GM23338 (cell line): Measurements from ENCODE around the gene NCAPH2. TPM values are rescaled to one million over a fixed set of nuclear protein-coding genes. Genes with fewer than 3 reads are reported as not detected.

Experiments
- ATAC-seq: fragments of 200-7000 bp; cut with Tn5 transposase; 3 replicates; pipeline ENCODE4 v1.9.1; 2020
- DNase-seq: peaks from one replicate; pipeline ENCODE4 v3.0.0-alpha.2; 2015; ENCODE audit warnings: low spot score
- H2AFZ ChIP-seq: fragments of 200-600 bp; sonication (generic); 2 replicates; pipeline ENCODE4 v1.8.0; 2016; ENCODE audit warnings: antibody characterized with exemption, mild to moderate bottlenecking, moderate library complexity
- H3F3A ChIP-seq: fragments of 200-600 bp; sonication (generic); replicated peaks from 2 replicates; pipeline ENCODE4 v1.8.0; 2017; ENCODE audit warnings: antibody characterized with exemption, mixed run types, low read depth
- H3K27ac ChIP-seq: fragments of 200-600 bp; sonication (generic); 2 replicates; pipeline ENCODE4 v1.6.1; 2016; ENCODE audit warnings: low read depth
- H3K27me3 ChIP-seq: fragments of 200-600 bp; sonication (generic); 2 replicates; pipeline ENCODE4 v1.8.0; 2016; ENCODE audit warnings: mild to moderate bottlenecking, mixed run types, moderate library complexity; ENCODE audit not compliant: insufficient read depth
- H3K36me3 ChIP-seq: fragments of 200-600 bp; sonication (generic); 2 replicates; pipeline ENCODE4 v1.8.0; 2016; ENCODE audit warnings: mild to moderate bottlenecking; ENCODE audit not compliant: insufficient read depth
- H3K4me1 ChIP-seq: fragments of 200-600 bp; sonication (generic); 2 replicates; pipeline ENCODE4 v1.8.0; 2016; ENCODE audit warnings: mild to moderate bottlenecking, moderate library complexity; ENCODE audit not compliant: insufficient read depth
- H3K4me2 ChIP-seq: fragments of 200-600 bp; sonication (generic); 2 replicates; pipeline ENCODE4 v1.7.1; 2017; ENCODE audit warnings: mixed run types
- H3K4me3 ChIP-seq: fragments of 200-600 bp; sonication (generic); 2 replicates; pipeline ENCODE4 v1.6.1; 2016; ENCODE audit warnings: mixed run types
- H3K79me2 ChIP-seq: fragments of 200-600 bp; sonication (generic); replicated peaks from 2 replicates; pipeline ENCODE4 v1.8.0; 2017; ENCODE audit warnings: mild to moderate bottlenecking; ENCODE audit not compliant: insufficient read depth
- H3K9me2 ChIP-seq: fragments of 200-600 bp; sonication (generic); 2 replicates; pipeline ENCODE4 v1.8.0; 2017; ENCODE audit not compliant: insufficient read depth
- H4K20me1 ChIP-seq: fragments of 200-600 bp; sonication (generic); replicated peaks from 2 replicates; pipeline ENCODE4 v1.8.0; 2017; ENCODE audit warnings: mild to moderate bottlenecking; ENCODE audit not compliant: insufficient read depth
- H3K27ac Mint-ChIP-seq: 2 replicates; pipeline ENCODE4 v1.8.0; 2020; ENCODE audit warnings: inconsistent platforms, mild to moderate bottlenecking, moderate library complexity, mixed read lengths
- H3K27me3 Mint-ChIP-seq: 3 replicates; pipeline ENCODE4 v1.8.0; 2022; ENCODE audit warnings: low read depth, mild to moderate bottlenecking, moderate library complexity, mixed read lengths, inconsistent platforms; ENCODE audit not compliant: insufficient read depth, poor library complexity
- H3K36me3 Mint-ChIP-seq: 3 replicates; pipeline ENCODE4 v1.8.0; 2021; ENCODE audit warnings: low read depth, mild to moderate bottlenecking, inconsistent platforms, moderate library complexity, mixed read lengths
- H3K4me1 Mint-ChIP-seq: 3 replicates; pipeline ENCODE4 v1.8.0; 2020; ENCODE audit warnings: mild to moderate bottlenecking, inconsistent platforms, mixed read lengths
- H3K4me3 Mint-ChIP-seq: 3 replicates; pipeline ENCODE4 v1.8.0; 2021; ENCODE audit warnings: moderate library complexity, mild to moderate bottlenecking, inconsistent platforms, mixed read lengths
- H3K9me3 Mint-ChIP-seq: 3 replicates; pipeline ENCODE4 v1.8.0; 2020; ENCODE audit warnings: moderate library complexity, mild to moderate bottlenecking, inconsistent platforms, mixed read lengths
- CREB1 ChIP-seq: fragments of 250-450 bp; sonication (Bioruptor Pico); IDR thresholded peaks from 2 replicates; pipeline ENCODE4 v1.5.0; 2020; ENCODE audit warnings: low read depth, mild to moderate bottlenecking, moderate library complexity
- ETS1 ChIP-seq: IDR thresholded peaks from 2 replicates; pipeline ENCODE4 v1.6.1; 2016; ENCODE audit warnings: antibody characterized with exemption
- EZH2 ChIP-seq: fragments of 200-600 bp; sonication (generic); IDR thresholded peaks from one replicate; pipeline ENCODE4 v1.8.0; 2017; ENCODE audit warnings: antibody characterized with exemption, mild to moderate bottlenecking, low read depth; ENCODE audit not compliant: unreplicated experiment
- EZH2phosphoT487 ChIP-seq: fragments of 200-600 bp; sonication (generic); IDR thresholded peaks from one replicate; pipeline ENCODE4 v1.8.1; 2018; ENCODE audit warnings: antibody characterized with exemption; ENCODE audit not compliant: unreplicated experiment
- NANOG ChIP-seq: IDR thresholded peaks from 2 replicates; pipeline ENCODE4 v1.6.1; 2016; ENCODE audit warnings: antibody characterized with exemption, borderline replicate concordance
- POLR2AphosphoS5 ChIP-seq: IDR thresholded peaks from 2 replicates; pipeline ENCODE4 v1.6.1; 2016; ENCODE audit warnings: antibody characterized with exemption, low read depth
- STAT1 ChIP-seq: IDR thresholded peaks from one replicate; pipeline ENCODE4 v1.6.1; 2016; ENCODE audit warnings: antibody characterized with exemption; ENCODE audit not compliant: unreplicated experiment
- ZNF114 ChIP-seq: fragments of 250-450 bp; sonication (Bioruptor Pico); IDR thresholded peaks from 2 replicates; pipeline ENCODE4 v1.5.0; 2020; ENCODE audit warnings: mild to moderate bottlenecking, moderate library complexity
- ZNF331 ChIP-seq: fragments of 250-450 bp; sonication (Bioruptor Pico); IDR thresholded peaks from 2 replicates; pipeline ENCODE4 v1.5.0; 2020; ENCODE audit warnings: low read depth, mild to moderate bottlenecking, moderate library complexity
- polyA plus RNA-seq: library from polyadenylated mRNA; unstranded; fragments of >200 nt; fragmentation: Nextera tagmentation; extraction: Ambion mirVana; gene quantifications from 2 replicates; pipeline ENCODE4 v1.2.1, GENCODE V29; 2016
- total RNA-seq: library from RNA; depleted of rRNA; stranded (reverse); fragments of >200 nt; shearing (Covaris generic); gene quantifications from 2 replicates; pipeline ENCODE4 v1.2.3, GENCODE V29; 2014

The NCAPH2 gene
- total and polyA plus RNA-seq, 2 experiments from 2014 or later, result 52.2 to 76.1 TPM

GRCh38 chr22:50507991-50508884 is at the start of gene NCAPH2 (continued):
- TF ChIP-seq STAT1, result no peak

GRCh38 chr22:50459016-50459415 is 49.0 kb upstream of the NCAPH2 start:
- Histone ChIP-seq H3K79me2 (no peaks in the 10 kb centered on the region), H3F3A (0 out of 2 replicates have a peak, but pooled peaks cover 3% of the 10 kb centered on the region), H3K4me1 (no peaks in the 10 kb centered on the region), H3K27me3 (no peaks in the 10 kb centered on the region), H2AFZ (no peak overlapping the region), H3K4me2 (no peak overlapping the region), H3K9me2 (no peaks in the 10 kb centered on the region), H4K20me1 (peaks cover 6% of the 10 kb centered on the region), H3K36me3 (no peaks in the 10 kb centered on the region), H3K27ac (no peak overlapping the region), H3K4me3 (no peak overlapping the region)
- Mint-ChIP-seq H3K27ac (no peak overlapping the region), H3K4me3 (no peak overlapping the region), H3K27me3 (peaks cover 10% of the 10 kb centered on the region), H3K36me3 (peaks cover 52% of the 10 kb centered on the region), H3K4me1 (no peaks in the 10 kb centered on the region; the same call in 2 of the 3 replicates), H3K9me3 (no peaks in the 10 kb centered on the region)
- TF ChIP-seq ZNF331 (CRISPR knock-in tag) (no peak), EZH2phosphoT487 (no peak), POLR2AphosphoS5 (no peak), EZH2 (no peak), ETS1 (no peak), CREB1 (CRISPR knock-in tag) (no peak), ZNF114 (CRISPR knock-in tag) (no peak), NANOG (no peak), STAT1 (no peak)
- ATAC-seq, result no peak
- no peak for DNase-seq

- TF ChIP-seq ZNF331 (CRISPR knock-in tag), result no peak
- TF ChIP-seq STAT1, result no peak
- Histone ChIP-seq H3K36me3 (no peaks in the 10 kb centered on the region), H4K20me1 (peaks cover 6% of the 10 kb centered on the region), H3K79me2 (no peaks in the 10 kb centered on the region), H2AFZ (no peak overlapping the region), H3F3A (0 out of 2 replicates have a peak, but pooled peaks cover 3% of the 10 kb centered on the region), H3K27ac (no peak overlapping the region), H3K4me1 (no peaks in the 10 kb centered on the region), H3K4me3 (no peak overlapping the region), H3K4me2 (no peak overlapping the region), H3K27me3 (no peaks in the 10 kb centered on the region), H3K9me2 (no peaks in the 10 kb centered on the region)
- no peaks in the 10 kb centered on the region for H3K9me3 Mint-ChIP-seq
- no peak overlapping the region for H3K4me3 Mint-ChIP-seq
- no peak overlapping the region for H3K27ac Mint-ChIP-seq
- DNase-seq, result no peak
- no peak for ATAC-seq
- H3K4me1 Mint-ChIP-seq, result no peaks in the 10 kb centered on the region; the same call in 2 of the 3 replicates
- peaks cover 10% of the 10 kb centered on the region for H3K27me3 Mint-ChIP-seq
- peaks cover 48% of the 10 kb centered on the region for H3K36me3 Mint-ChIP-seq
Measured at GRCh38 chr22:50459496-50460140, 48.4 kb upstream of the NCAPH2 start.
